GM12878 (cell line): Measurements from ENCODE around the gene UROC1. TPM values are rescaled to one million over a fixed set of nuclear protein-coding genes. Genes with fewer than 3 reads are reported as not detected.

Source experiments
- ATAC-seq: fragments of 200-7000 bp; cut with Tn5 transposase; 3 replicates; pipeline ENCODE4 v1.9.1; 2020; ENCODE audit warnings: mild to moderate bottlenecking, moderate library complexity
- BruUV-seq: library from RNA; stranded (reverse); fragments of 400-500 nt; replicated peaks from 2 replicates; lab custom pipeline; 2021; lab: Mats Ljungman, UMichigan
- CTCF ChIA-PET: fragments of 300-600 bp; sonication (Branson Sonifier 250); formaldehyde crosslinking; extraction: SDS; loops from one replicate; lab custom pipeline; 2021; ENCODE audit warnings: inconsistent platforms; lab: Yijun Ruan, JAX
- POLR2A ChIA-PET: fragments of 350-600 bp; formaldehyde crosslinking; extraction: SDS; loops from one replicate; lab custom pipeline; 2021; ENCODE audit warnings: inconsistent platforms; lab: Charles Lee
- RAD21 ChIA-PET: fragments of 300-600 bp; sonication (Branson Sonifier 250); formaldehyde crosslinking; loops from one replicate; lab custom pipeline; 2023; ENCODE audit warnings: antibody characterized with exemption; ENCODE audit not compliant: unreplicated experiment; lab: Charles Lee
- SMC1A ChIA-PET: fragments of 300-600 bp; sonication (Branson Sonifier 250); formaldehyde crosslinking; loops from one replicate; lab custom pipeline; 2023; ENCODE audit not compliant: unreplicated experiment, uncharacterized antibody; lab: Charles Lee
- DNase-seq: peaks from one replicate; pipeline ENCODE4 v3.0.0-alpha.2; 2011; ENCODE audit warnings: low read depth, low spot score
- FAIRE-seq: peaks from 3 replicates; lab custom pipeline; 2011; peaks lifted over from hg19 to GRCh38; lab: Jason Lieb, UNC
- H2AFZ ChIP-seq: 2 replicates; pipeline ENCODE4 v1.6.0; 2011; ENCODE audit warnings: low read depth, low read length, control low read depth; ENCODE audit not compliant: control insufficient read depth
- H3K27ac ChIP-seq: 2 replicates; pipeline ENCODE4 v1.5.1; 2011; ENCODE audit warnings: control low read depth; ENCODE audit not compliant: control insufficient read depth, insufficient read depth
- H3K27me3 ChIP-seq, 2 experiments: replicated peaks in 1 of 2; 2 replicates each; pipeline versions ENCODE4 v1.6.0 to v1.6.1; 2011; ENCODE audit warnings: low read length in 1 of 2; ENCODE audit not compliant: control insufficient read depth in 2 of 2, insufficient read depth in 2 of 2
- H3K36me3 ChIP-seq, 2 experiments: 2 replicates each; pipeline ENCODE4 v1.5.1; 2011; ENCODE audit warnings: low read length in 1 of 2; ENCODE audit not compliant: control insufficient read depth in 2 of 2, insufficient read depth in 2 of 2
- H3K4me1 ChIP-seq: 2 replicates; pipeline ENCODE4 v1.6.1; 2011; ENCODE audit warnings: mild to moderate bottlenecking, low read length, moderate library complexity, mixed read lengths; ENCODE audit not compliant: control insufficient read depth, insufficient read depth
- H3K4me2 ChIP-seq: 2 replicates; pipeline ENCODE4 v1.6.0; 2011; ENCODE audit warnings: control low read depth; ENCODE audit not compliant: control insufficient read depth, insufficient read depth
- H3K4me3 ChIP-seq: fragments of 200-600 bp; sonication (generic); 2 replicates; pipeline ENCODE4 v1.5.1; 2016
- H3K79me2 ChIP-seq: 2 replicates; pipeline ENCODE4 v1.6.0; 2011; ENCODE audit warnings: low read length; ENCODE audit not compliant: control insufficient read depth, insufficient read depth
- H3K9ac ChIP-seq: 2 replicates; pipeline ENCODE4 v1.8.0; 2011; ENCODE audit warnings: low read length, control low read depth, mixed read lengths; ENCODE audit not compliant: control insufficient read depth, insufficient read depth
- H3K9me3 ChIP-seq: replicated peaks from 3 replicates; pipeline ENCODE4 v1.5.1; 2011; ENCODE audit warnings: mild to moderate bottlenecking, low read length; ENCODE audit not compliant: control insufficient read depth, insufficient read depth
- H4K20me1 ChIP-seq: 2 replicates; pipeline ENCODE4 v1.6.0; 2011; ENCODE audit not compliant: control insufficient read depth, insufficient read depth
- ATF2 ChIP-seq: IDR thresholded peaks from 2 replicates; pipeline ENCODE4 v1.6.1; 2012; ENCODE audit warnings: low read length, inconsistent platforms
- BCL3 ChIP-seq: IDR thresholded peaks from 2 replicates; pipeline ENCODE4 v1.6.1; 2011; ENCODE audit warnings: borderline replicate concordance, low read depth, mild to moderate bottlenecking, moderate library complexity, low read length; ENCODE audit not compliant: insufficient read depth, poor library complexity, severe bottlenecking
- E2F4 ChIP-seq: IDR thresholded peaks from 2 replicates; pipeline ENCODE4 v1.6.1; 2012; ENCODE audit warnings: low read depth, low read length, improper control_type of control experiment
- MLLT1 ChIP-seq: fragments of 450-650 bp; IDR thresholded peaks from 2 replicates; pipeline ENCODE4 v1.6.1; 2016; ENCODE audit warnings: mild to moderate bottlenecking
- NFXL1 ChIP-seq: fragments of 450-650 bp; IDR thresholded peaks from 2 replicates; pipeline ENCODE4 v1.6.1; 2017; ENCODE audit warnings: antibody characterized with exemption, mild to moderate bottlenecking, borderline replicate concordance
- PAX8 ChIP-seq: fragments of 450-650 bp; IDR thresholded peaks from 2 replicates; pipeline ENCODE4 v1.6.1; 2017; ENCODE audit warnings: mild to moderate bottlenecking, moderate library complexity
- RFX5 ChIP-seq: IDR thresholded peaks from 2 replicates; pipeline ENCODE4 v1.6.1; 2011; ENCODE audit warnings: low read depth, low read length, improper control_type of control experiment
- SIX5 ChIP-seq: IDR thresholded peaks from 2 replicates; pipeline ENCODE4 v1.6.1; 2011; ENCODE audit warnings: mild to moderate bottlenecking, low read depth, low read length, moderate library complexity; ENCODE audit not compliant: severe bottlenecking
- YBX1 ChIP-seq: fragments of 450-650 bp; IDR thresholded peaks from 2 replicates; pipeline ENCODE4 v1.6.1; 2016; ENCODE audit warnings: antibody characterized with exemption
- WGBS: methylation state at CpG from one replicate; pipeline ENCODE4 v1.1.6; 2016; ENCODE audit warnings: low lambda C conversion rate; ENCODE audit not compliant: insufficient replicate concordance, insufficient coverage; ENCODE audit errors: missing lambda C conversion rate; 5-methylcytosine and 5-hydroxymethylcytosine counted together
- in situ Hi-C: fragments of 300-500 bp; cut with MboI; formaldehyde crosslinking; loops from 9 replicates; pipeline ENCODE4 v1.14.3; 2018; ENCODE audit warnings: mixed read lengths
- intact Hi-C: fragments of 100-400 bp; cut with micrococcal nuclease; formaldehyde crosslinking; loops from one replicate; pipeline ENCODE4 v1.14.2; 2022; ENCODE audit not compliant: unreplicated experiment
- polyA plus RNA-seq, 11 experiments: library from polyadenylated mRNA; depleted of rRNA in 4 of 11; unstranded in 6 of 11; stranded (reverse) in 5 of 11; fragments of >200 nt; fragmentation: Nextera tagmentation in 4 of 11; fragmentation: Illumina TruSeq in 1 of 11; extraction: Ambion mirVana in 4 of 11; extraction: Trizol in 1 of 11; gene quantifications; 1 replicate in 1 of 11; 2 replicates in 10 of 11; pipeline versions ENCODE4 v1.2.1 to v1.2.3, GENCODE V29; 2011 to 2016; ENCODE audit warnings: inconsistent platforms in 2 of 11, missing spikeins in 2 of 11, low read depth in 1 of 11
- total RNA-seq, 4 experiments: library from RNA; depleted of rRNA in 3 of 4; stranded (reverse); fragments of >200 nt in 3 of 4; fragmentation: Illumina TruSeq in 1 of 4; extraction: Trizol in 1 of 4; gene quantifications; 2 replicates each; pipeline versions ENCODE4 v1.2.1 to v1.2.3, GENCODE V29; 2013 to 2021

UROC1 gene
- total and polyA plus RNA-seq, 10 of the 15 experiments (the other 5 are each of a cell fraction or from before 2014, with no cell fraction given): 0.04 TPM; not detected in 9

- POLR2A ChIA-PET: no interaction called here
- no peaks in the 10 kb centered on the region for H3K27me3 ChIP-seq
- no TSS peak for BruUV-seq
These were observed 70.8 kb downstream of the UROC1 start for GRCh38 chr3:126446791-126447190.

More at GRCh38 chr3:126446791-126447190, 70.8 kb downstream of the UROC1 start:
- ATAC-seq (no peak), DNase-seq (no peak), FAIRE-seq (no peak)
- H4K20me1 ChIP-seq: no peaks in the 10 kb centered on the region
- H3K4me2 ChIP-seq: no peak overlapping the region
- H3K79me2 ChIP-seq: no peaks in the 10 kb centered on the region
- SMC1A ChIA-PET: no interaction called here
- H3K27ac ChIP-seq: no peak overlapping the region
- intact Hi-C loops: no loop called here
- H3K9ac ChIP-seq: no peak overlapping the region
- 98% methylated on average over 2 of the region's 2 CpGs for WGBS
- H2AFZ ChIP-seq: no peak overlapping the region
- H3K36me3 ChIP-seq: peaks cover 5 to 8% of the 10 kb centered on the region in 2 experiments; a peak in 3 of 4 replicates
- no peak overlapping the region for H3K4me3 ChIP-seq
- TF ChIP-seq E2F4: no peak
- TF ChIP-seq PAX8: no peak
- no peak for TF ChIP-seq MLLT1
- TF ChIP-seq SIX5: no peak
- TF ChIP-seq YBX1: no peak
- TF ChIP-seq RFX5: no peak
- no peak for TF ChIP-seq ATF2
- TF ChIP-seq NFXL1: no peak
- no peak for TF ChIP-seq BCL3
- H3K9me3 ChIP-seq: no peaks in the 10 kb centered on the region
- in situ Hi-C loops: no loop called here
- no peaks in the 10 kb centered on the region for H3K4me1 ChIP-seq
- CTCF ChIA-PET: no interaction called here
- RAD21 ChIA-PET: no interaction called here
